Keratinocyte (primary cell): ENCODE measurements around the gene NUDT3. TPM values are rescaled to one million over a fixed set of nuclear protein-coding genes. Genes with fewer than 3 reads are reported as not detected.

Experiments
- DNase-seq: peaks from one replicate; pipeline ENCODE4 v3.0.0-alpha.2; 2011; ENCODE audit warnings: low read depth, missing footprints, low spot score
- FAIRE-seq: peaks from 2 replicates; lab custom pipeline; 2011; peaks lifted over from hg19 to GRCh38; lab: Jason Lieb, UNC
- H2AFZ ChIP-seq: 2 replicates; pipeline ENCODE4 v1.6.0; 2012; ENCODE audit warnings: low read length, control low read depth, inconsistent platforms; ENCODE audit not compliant: control insufficient read depth
- H3K27ac ChIP-seq: 2 replicates; pipeline ENCODE4 v1.5.1; 2011; ENCODE audit warnings: low read length; ENCODE audit not compliant: control insufficient read depth, insufficient read depth
- H3K27me3 ChIP-seq: 3 replicates; pipeline ENCODE4 v1.6.0; 2011; ENCODE audit warnings: low read length; ENCODE audit not compliant: control insufficient read depth, insufficient read depth; ENCODE audit errors: extremely low read depth
- H3K36me3 ChIP-seq, 2 experiments: 2 replicates in 1 of 2; 3 replicates in 1 of 2; pipeline ENCODE4 v1.5.1; 2011; ENCODE audit warnings: low read length in 2 of 2, mild to moderate bottlenecking in 1 of 2; ENCODE audit not compliant: control insufficient read depth in 2 of 2, insufficient read depth in 2 of 2; ENCODE audit errors: extremely low read depth in 1 of 2
- H3K4me1 ChIP-seq: 3 replicates; pipeline ENCODE4 v1.5.1; 2011; ENCODE audit warnings: low read length; ENCODE audit not compliant: control insufficient read depth, insufficient read depth; ENCODE audit errors: extremely low read depth
- H3K4me2 ChIP-seq: 3 replicates; pipeline ENCODE4 v1.6.0; 2011; ENCODE audit warnings: low read depth, low read length; ENCODE audit not compliant: control insufficient read depth, insufficient read depth; ENCODE audit errors: extremely low read depth
- H3K4me3 ChIP-seq, 3 experiments: fragments of 200-600 bp in 1 of 3; sonication (generic) in 1 of 3; 2 replicates in 2 of 3; 3 replicates in 1 of 3; pipeline ENCODE4 v1.5.1; 2011 to 2016; ENCODE audit warnings: low read length in 3 of 3, mild to moderate bottlenecking in 3 of 3, control low read depth in 2 of 3, inconsistent platforms in 1 of 3, low read depth in 1 of 3, mixed read lengths in 1 of 3, mixed run types in 1 of 3, moderate library complexity in 1 of 3; ENCODE audit not compliant: control insufficient read depth in 2 of 3, insufficient read depth in 2 of 3; ENCODE audit errors: extremely low read depth in 1 of 3
- H3K79me2 ChIP-seq: 2 replicates; pipeline ENCODE4 v1.6.0; 2012; ENCODE audit warnings: low read length; ENCODE audit not compliant: control insufficient read depth, insufficient read depth
- H3K9ac ChIP-seq: 3 replicates; pipeline ENCODE4 v1.6.0; 2011; ENCODE audit warnings: low read length; ENCODE audit not compliant: control insufficient read depth, insufficient read depth; ENCODE audit errors: extremely low read depth
- H3K9me1 ChIP-seq: 3 replicates; pipeline ENCODE4 v1.6.0; 2011; ENCODE audit warnings: low read length; ENCODE audit not compliant: control insufficient read depth, insufficient read depth; ENCODE audit errors: extremely low read depth
- H3K9me3 ChIP-seq: 2 replicates; pipeline ENCODE4 v1.5.1; 2012; ENCODE audit warnings: low read depth, low read length; ENCODE audit not compliant: control insufficient read depth
- H4K20me1 ChIP-seq: 3 replicates; pipeline ENCODE4 v1.6.0; 2011; ENCODE audit warnings: low read length; ENCODE audit not compliant: control insufficient read depth, insufficient read depth; ENCODE audit errors: extremely low read depth
- EZH2 ChIP-seq: IDR thresholded peaks from one replicate; pipeline ENCODE4 v1.6.1; 2012; ENCODE audit warnings: inconsistent platforms, mild to moderate bottlenecking, low read length, moderate library complexity
- dilution Hi-C: fragments of 300-500 bp; cut with MboI; formaldehyde crosslinking; loops from one replicate; pipeline ENCODE4 v1.7.0; 2020; ENCODE audit warnings: low sequenced_read_pairs; ENCODE audit not compliant: extremely low pct_ligation_motif_present
- polyA plus RNA-seq, 5 experiments: library from polyadenylated mRNA; depleted of rRNA in 3 of 5; stranded (reverse) in 3 of 5; stranded (forward) in 1 of 5; unstranded in 1 of 5; fragments of >200 nt; gene quantifications; 1 replicate in 1 of 5; 2 replicates in 3 of 5; 3 replicates in 1 of 5; pipeline versions ENCODE4 v1.2.1 to v1.2.3, GENCODE V29; 2011 to 2012; ENCODE audit warnings: missing spikeins in 2 of 5, low read depth in 1 of 5, low replicate concordance in 1 of 5
- TF ChIP-seq, protein P1 (sequence below), 3 experiments: IDR thresholded peaks in 1 of 3; conservative IDR thresholded peaks in 1 of 3; optimal IDR thresholded peaks in 1 of 3; 2 replicates in 2 of 3; 3 replicates in 1 of 3; pipeline versions ENCODE3 to v1.5.1; 2011; ENCODE audit warnings: low read length in 3 of 3, mild to moderate bottlenecking in 3 of 3, moderate library complexity in 2 of 3, control low read depth in 1 of 3, inconsistent platforms in 1 of 3; ENCODE audit not compliant: insufficient read depth in 2 of 3; ENCODE audit errors: extremely low read depth in 1 of 3

NUDT3 gene
- polyA plus RNA-seq, 1 donor (not counting 4 experiments of a cell fraction or from before 2014, with no cell fraction given), result 16.5 TPM

GRCh38 chr6:34295721-34296120 is 96.7 kb downstream of the NUDT3 start:
- dilution Hi-C loops, result no loop called here
- Histone ChIP-seq H4K20me1 (no peaks in the 10 kb centered on the region), H3K36me3 (peaks cover 5 to 10% of the 10 kb centered on the region in 2 experiments), H3K27me3 (no peaks in the 10 kb centered on the region), H3K4me1 (no peaks in the 10 kb centered on the region), H3K9me3 (no peaks in the 10 kb centered on the region), H3K27ac (no peak overlapping the region), H3K9me1 (no peaks in the 10 kb centered on the region), H3K4me2 (no peak overlapping the region), H3K4me3 (no peak overlapping the region), H2AFZ (no peak overlapping the region), H3K9ac (no peak overlapping the region), H3K79me2 (no peaks in the 10 kb centered on the region)
- no peak for FAIRE-seq
- no peak for DNase-seq
- TF ChIP-seq EZH2, result no peak
- TF ChIP-seq, protein P1, sequence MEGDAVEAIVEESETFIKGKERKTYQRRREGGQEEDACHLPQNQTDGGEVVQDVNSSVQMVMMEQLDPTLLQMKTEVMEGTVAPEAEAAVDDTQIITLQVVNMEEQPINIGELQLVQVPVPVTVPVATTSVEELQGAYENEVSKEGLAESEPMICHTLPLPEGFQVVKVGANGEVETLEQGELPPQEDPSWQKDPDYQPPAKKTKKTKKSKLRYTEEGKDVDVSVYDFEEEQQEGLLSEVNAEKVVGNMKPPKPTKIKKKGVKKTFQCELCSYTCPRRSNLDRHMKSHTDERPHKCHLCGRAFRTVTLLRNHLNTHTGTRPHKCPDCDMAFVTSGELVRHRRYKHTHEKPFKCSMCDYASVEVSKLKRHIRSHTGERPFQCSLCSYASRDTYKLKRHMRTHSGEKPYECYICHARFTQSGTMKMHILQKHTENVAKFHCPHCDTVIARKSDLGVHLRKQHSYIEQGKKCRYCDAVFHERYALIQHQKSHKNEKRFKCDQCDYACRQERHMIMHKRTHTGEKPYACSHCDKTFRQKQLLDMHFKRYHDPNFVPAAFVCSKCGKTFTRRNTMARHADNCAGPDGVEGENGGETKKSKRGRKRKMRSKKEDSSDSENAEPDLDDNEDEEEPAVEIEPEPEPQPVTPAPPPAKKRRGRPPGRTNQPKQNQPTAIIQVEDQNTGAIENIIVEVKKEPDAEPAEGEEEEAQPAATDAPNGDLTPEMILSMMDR (optimal IDR thresholded peaks at IDR 0.05 in 1 of 3, IDR thresholded peaks at IDR 0.05 in 1 of 3, conservative IDR thresholded peaks at IDR 0.05 in 1 of 3; ENCODE audit: extremely low read depth in 1 of 3, insufficient read depth in 2 of 3, low read length in 3 of 3), result no peak

- no peaks in the 10 kb centered on the region for H3K9me1 ChIP-seq
- no peaks in the 10 kb centered on the region for H3K9me3 ChIP-seq
- no peak for DNase-seq
- dilution Hi-C loops, result no loop called here
- H2AFZ ChIP-seq, result no peak overlapping the region
- H3K4me1 ChIP-seq, result no peaks in the 10 kb centered on the region
- TF ChIP-seq EZH2, result no peak
- TF ChIP-seq, protein P1 (optimal IDR thresholded peaks at IDR 0.05 in 1 of 3, IDR thresholded peaks at IDR 0.05 in 1 of 3, conservative IDR thresholded peaks at IDR 0.05 in 1 of 3; ENCODE audit: extremely low read depth in 1 of 3, insufficient read depth in 2 of 3, low read length in 3 of 3), result no peak
- H3K27me3 ChIP-seq, result no peaks in the 10 kb centered on the region
- H3K36me3 ChIP-seq, result peaks cover 9 to 10% of the 10 kb centered on the region in 2 experiments
- no peak overlapping the region for H3K27ac ChIP-seq
- no peaks in the 10 kb centered on the region for H3K79me2 ChIP-seq
- H3K4me2 ChIP-seq, result no peak overlapping the region
- H3K9ac ChIP-seq, result no peak overlapping the region
- H4K20me1 ChIP-seq, result no peaks in the 10 kb centered on the region
- H3K4me3 ChIP-seq, result no peak overlapping the region
- FAIRE-seq, result no peak
Observed at GRCh38 chr6:34292954-34293353, 99.5 kb downstream of the NUDT3 start.
